T47D (cell line): ENCODE data around the gene NVL.

Source experiments
- DNase-seq, 2 experiments: peaks; one replicate each; pipeline versions ENCODE4 v3.0.0 to v3.0.0-alpha.2; 2011 to 2012; ENCODE audit warnings: low read depth in 1 of 2, low spot score in 1 of 2
- JUND ChIP-seq: IDR thresholded peaks from 2 replicates; pipeline ENCODE4 v1.6.1; 2012; ENCODE audit warnings: low read depth
- in situ Hi-C: cut with HindIII; loops from 2 replicates; pipeline ENCODE4 v1.10.0; 2016; ENCODE audit warnings: low sequenced_read_pairs, low pct_unique_long_range_greater_than_20kb

NVL gene

GRCh38 chr1:224201383-224201782, 128.6 kb downstream of the NVL start:
- in situ Hi-C loops: no loop called here
- peak in 1 of 2 experiments; percentile 41 for DNase-seq
- TF ChIP-seq JUND: no peak

DNA sequence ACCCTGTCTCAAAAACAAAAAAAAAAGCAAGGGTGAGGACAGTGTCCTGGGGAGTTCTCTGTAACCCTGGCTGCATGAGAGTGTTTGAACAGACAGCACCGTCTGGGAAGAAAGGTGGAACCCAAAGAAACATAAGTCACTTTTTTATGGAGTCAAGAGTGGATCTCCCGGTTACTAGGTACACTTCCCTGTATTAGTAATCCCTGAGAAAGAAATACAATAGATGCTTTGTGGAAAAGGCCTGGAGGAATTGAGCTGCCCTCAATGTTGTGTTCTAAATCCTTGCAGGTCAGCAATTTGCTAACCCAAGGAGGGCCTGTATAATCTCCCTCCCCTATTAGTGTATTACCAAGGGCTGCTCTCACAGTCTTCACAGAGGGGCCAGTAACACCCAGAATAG, 130.3 kb downstream of the NVL start:
- no peak for TF ChIP-seq JUND
- in situ Hi-C loops: no loop called here

DNA sequence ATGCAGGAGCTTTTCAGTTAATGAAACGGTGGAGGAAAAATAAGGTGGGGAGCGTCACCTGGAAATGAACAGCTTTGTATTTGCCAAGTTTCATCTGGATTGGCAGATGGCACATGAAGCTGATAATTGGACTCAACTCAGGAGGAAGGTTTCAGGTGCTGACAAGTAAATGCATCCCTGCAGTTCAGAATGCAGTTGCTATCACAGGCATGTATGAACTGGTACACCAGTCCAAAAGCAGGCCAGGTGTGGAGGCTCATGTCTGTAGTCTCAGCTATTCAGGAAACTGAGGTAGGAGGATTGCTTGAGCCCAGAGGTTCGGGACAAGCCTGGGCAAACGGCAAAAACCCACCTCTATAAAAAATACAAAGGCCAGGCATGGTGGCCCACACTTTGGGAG, 131.4 kb downstream of the NVL start:
- TF ChIP-seq JUND: no peak
- in situ Hi-C loops: no loop called here
- no peak for DNase-seq

More for the DNA sequence above, 130.3 kb downstream of the NVL start:
- peak in 1 of 2 experiments; percentile 85 for DNase-seq

- peak in 1 of 2 experiments; percentile 79 for DNase-seq
- TF ChIP-seq JUND: no peak
- in situ Hi-C loops: no loop called here
These were observed 133.0 kb downstream of the NVL start for GRCh38 chr1:224196813-224197600.

GRCh38 chr1:224193319-224193966, 136.5 kb downstream of the NVL start:
- no peak for DNase-seq
- in situ Hi-C loops: no loop called here
- no peak for TF ChIP-seq JUND

DNA sequence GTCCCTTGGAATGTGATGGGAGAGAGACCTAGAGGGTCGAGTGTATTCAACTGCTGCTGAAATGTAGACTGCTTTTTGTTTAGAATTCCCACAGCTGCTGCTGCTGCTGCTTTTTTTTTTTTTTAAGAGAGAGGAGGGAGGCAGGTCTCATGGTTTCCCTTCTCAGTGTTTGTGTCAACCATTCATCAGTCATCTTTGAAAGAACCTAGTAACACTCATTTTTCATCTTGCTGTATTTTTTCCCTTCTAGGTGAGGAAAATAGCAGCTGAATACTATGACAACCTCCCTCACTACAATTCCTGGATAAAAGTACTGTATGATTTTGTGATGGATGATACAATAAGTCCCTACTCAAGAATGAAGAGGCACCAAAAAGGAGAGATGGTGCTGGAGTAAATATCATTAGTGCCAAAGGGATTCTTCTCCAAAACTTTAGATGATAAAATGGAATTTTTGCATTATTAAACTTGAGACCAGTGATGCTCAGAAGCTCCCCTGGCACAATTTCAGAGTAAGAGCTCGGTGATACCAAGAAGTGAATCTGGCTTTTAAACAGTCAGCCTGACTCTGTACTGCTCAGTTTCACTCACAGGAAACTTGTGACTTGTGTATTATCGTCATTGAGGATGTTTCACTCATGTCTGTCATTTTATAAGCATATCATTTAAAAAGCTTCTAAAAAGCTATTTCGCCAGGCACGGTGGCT, 137.7 kb downstream of the NVL start:
- in situ Hi-C loops: no loop called here
- DNase-seq: no peak
- TF ChIP-seq JUND: no peak

GRCh38 chr1:224189561-224189960, 140.4 kb downstream of the NVL start:
- no peak for TF ChIP-seq JUND
- in situ Hi-C loops: no loop called here
- no peak for DNase-seq

GRCh38 chr1:224188286-224188685, 141.7 kb downstream of the NVL start:
- TF ChIP-seq JUND: no peak
- in situ Hi-C loops: no loop called here
- no peak for DNase-seq

- in situ Hi-C loops: no loop called here
- no peak for DNase-seq
- no peak for TF ChIP-seq JUND
These were observed 144.8 kb downstream of the NVL start for GRCh38 chr1:224185208-224185607.

GRCh38 chr1:224183591-224184312, 146.2 kb downstream of the NVL start:
- TF ChIP-seq JUND: no peak
- DNase-seq: peak; percentile 58 to 59
- in situ Hi-C loops: no loop called here

DNA sequence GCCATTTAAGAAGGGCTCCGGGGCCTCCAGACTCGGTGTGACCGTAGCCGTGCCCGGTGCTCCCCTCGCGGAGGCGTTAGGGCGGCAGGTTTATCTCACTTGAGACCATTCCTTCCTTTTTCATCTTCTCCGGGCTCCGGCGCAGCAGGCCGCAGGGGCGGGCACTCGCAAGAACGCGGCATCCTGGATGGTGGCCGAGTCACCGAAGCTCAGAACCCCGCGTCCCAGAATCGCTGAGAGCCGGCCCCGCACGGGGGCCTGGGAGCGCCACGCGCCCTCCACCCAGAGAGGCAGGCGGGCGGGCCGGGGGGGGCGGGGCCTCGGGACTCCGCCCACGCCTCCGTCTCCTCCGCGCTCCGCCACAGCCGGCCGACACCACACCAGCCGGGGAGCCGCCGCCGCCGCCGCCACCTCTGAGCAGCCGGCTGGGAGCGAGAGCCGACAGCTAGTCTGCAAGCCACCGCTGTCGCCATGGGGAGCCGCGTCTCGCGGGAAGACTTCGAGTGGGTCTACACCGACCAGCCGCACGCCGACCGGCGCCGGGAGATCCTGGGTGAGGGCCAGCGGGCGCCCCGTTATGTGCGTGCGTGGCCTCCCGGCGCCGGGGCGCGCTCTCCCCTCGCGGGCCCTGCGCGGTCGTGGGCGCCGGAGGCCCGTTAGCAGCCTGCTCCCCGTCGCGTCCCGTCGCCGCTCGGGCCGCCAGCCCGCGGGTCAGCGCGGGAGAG, 146.9 kb downstream of the NVL start, which contains the start of gene DEGS1:
Gene DEGS1, plus strand, starts transcription at position 375 of the 725 bp plus-strand sequence. Its CDS starts 97 bp downstream, at position 472.
- peak; percentile 87 to 94 for DNase-seq
- TF ChIP-seq JUND: no peak
- in situ Hi-C loops: no loop called here
